SK-N-SH (cell line): ENCODE results near the gene ZBTB5. TPM values are rescaled to one million over a fixed set of nuclear protein-coding genes. Genes with fewer than 3 reads are reported as not detected.

Source experiments
- CTCF ChIA-PET: fragments of 300-600, 350-600 bp; formaldehyde crosslinking; extraction: SDS; loops from one replicate; lab custom pipeline; 2021; lab: Yijun Ruan, JAX
- POLR2A ChIA-PET: fragments of 350-600 bp; sonication (Branson Sonifier 250); formaldehyde crosslinking; extraction: SDS; loops from one replicate; lab custom pipeline; 2020; ENCODE audit warnings: antibody characterized with exemption, inconsistent platforms; lab: Yijun Ruan, JAX
- DNase-seq: peaks from one replicate; pipeline ENCODE4 v3.0.0; 2012
- H2AFZ ChIP-seq: fragments of 200-600 bp; sonication (generic); 2 replicates; pipeline ENCODE4 v1.8.1; 2016; ENCODE audit warnings: antibody characterized with exemption, mild to moderate bottlenecking, low read depth
- H3F3A ChIP-seq: fragments of 200-600 bp; sonication (generic); replicated peaks from 2 replicates; pipeline ENCODE3; 2016; ENCODE audit warnings: antibody characterized with exemption, mild to moderate bottlenecking; ENCODE audit not compliant: insufficient read depth
- H3K27ac ChIP-seq, 2 experiments: fragments of 200-500 bp in 1 of 2; fragments of 200-600 bp in 1 of 2; sonication (Bioruptor generic) in 1 of 2; sonication (generic), shearing (Covaris generic) in 1 of 2; 2 replicates each; pipeline versions ENCODE4 v1.5.1 to v1.6.1; 2014 to 2016; ENCODE audit warnings: low read depth in 2 of 2, inconsistent platforms in 1 of 2, low read length in 1 of 2, mild to moderate bottlenecking in 1 of 2, mixed read lengths in 1 of 2
- H3K27me3 ChIP-seq: fragments of 200-600 bp; sonication (generic), shearing (Covaris generic); 2 replicates; pipeline ENCODE4 v1.6.1; 2016; ENCODE audit warnings: mixed run types; ENCODE audit not compliant: insufficient read depth
- H3K36me3 ChIP-seq, 2 experiments: fragments of 200-500 bp in 1 of 2; fragments of 200-600 bp in 1 of 2; sonication (Bioruptor generic) in 1 of 2; sonication (generic) in 1 of 2; replicated peaks in 1 of 2; 2 replicates each; pipeline versions ENCODE3 to v1.5.1; 2014 to 2016; ENCODE audit warnings: low read length in 1 of 2, mild to moderate bottlenecking in 1 of 2; ENCODE audit not compliant: insufficient read depth in 2 of 2, control insufficient read depth in 1 of 2
- H3K4me1 ChIP-seq, 2 experiments: fragments of 200-500 bp in 1 of 2; fragments of 200-600 bp in 1 of 2; sonication (Bioruptor generic) in 1 of 2; sonication (generic), shearing (Covaris generic) in 1 of 2; 2 replicates each; pipeline versions ENCODE4 v1.5.1 to v1.6.1; 2014 to 2016; ENCODE audit warnings: low read depth in 1 of 2, low read length in 1 of 2, mixed run types in 1 of 2; ENCODE audit not compliant: insufficient read depth in 2 of 2, control insufficient read depth in 1 of 2
- H3K4me2 ChIP-seq: fragments of 200-600 bp; sonication (generic), shearing (Covaris generic); 2 replicates; pipeline ENCODE4 v1.6.1; 2017; ENCODE audit warnings: mixed run types
- H3K4me3 ChIP-seq, 2 experiments: fragments of 200-500 bp in 1 of 2; fragments of 200-600 bp in 1 of 2; sonication (Bioruptor generic) in 1 of 2; sonication (generic), shearing (Covaris generic) in 1 of 2; 2 replicates each; pipeline versions ENCODE4 v1.5.1 to v1.8.1; 2014 to 2016; ENCODE audit warnings: low read depth in 2 of 2, inconsistent platforms in 1 of 2, low read length in 1 of 2, mild to moderate bottlenecking in 1 of 2, mixed read lengths in 1 of 2, moderate library complexity in 1 of 2
- H3K79me2 ChIP-seq: fragments of 200-600 bp; sonication (generic); 2 replicates; pipeline ENCODE4 v1.8.1; 2017; ENCODE audit warnings: mild to moderate bottlenecking; ENCODE audit not compliant: insufficient read depth
- H3K9ac ChIP-seq: fragments of 200-600 bp; sonication (generic); 2 replicates; pipeline ENCODE4 v1.6.1; 2017; ENCODE audit warnings: mixed run types
- H3K9me2 ChIP-seq: fragments of 200-600 bp; sonication (generic); 2 replicates; pipeline ENCODE4 v1.6.1; 2017; ENCODE audit warnings: mixed run types
- H3K9me3 ChIP-seq: fragments of 200-600 bp; sonication (generic); 2 replicates; pipeline ENCODE4 v1.6.1; 2017; ENCODE audit warnings: mixed run types, mild to moderate bottlenecking, moderate library complexity
- H4K20me1 ChIP-seq: fragments of 200-600 bp; sonication (generic); 2 replicates; pipeline ENCODE4 v1.6.1; 2017; ENCODE audit warnings: mild to moderate bottlenecking, mixed run types; ENCODE audit not compliant: insufficient read depth
- CHD2 ChIP-seq: fragments of 150-350 bp; IDR thresholded peaks from 2 replicates; pipeline ENCODE4 v1.6.1; 2018; ENCODE audit warnings: low read length; ENCODE audit not compliant: partially characterized antibody
- EZH2phosphoT487 ChIP-seq: fragments of 200-600 bp; sonication (generic); IDR thresholded peaks from 2 replicates; pipeline ENCODE4 v1.6.1; 2017; ENCODE audit warnings: low read depth, mixed run types, mild to moderate bottlenecking, antibody characterized with exemption, moderate library complexity, borderline replicate concordance
- FOXJ3 ChIP-seq: sonication (generic); formaldehyde crosslinking; IDR thresholded peaks from 2 replicates; pipeline ENCODE4 v1.5.1; 2020; ENCODE audit warnings: mild to moderate bottlenecking, missing genetic modification reagents
- GABPA ChIP-seq: IDR thresholded peaks from 2 replicates; pipeline ENCODE4 v1.4.0; 2012; ENCODE audit warnings: low read depth, mild to moderate bottlenecking
- GATA2 ChIP-seq: sonication (generic); formaldehyde crosslinking; IDR thresholded peaks from 2 replicates; pipeline ENCODE4 v1.5.0; 2020; ENCODE audit warnings: mild to moderate bottlenecking, missing genetic modification reagents
- MAX ChIP-seq: IDR thresholded peaks from 2 replicates; pipeline ENCODE4 v1.4.0; 2012; ENCODE audit warnings: low read depth
- NFIC ChIP-seq: IDR thresholded peaks from 2 replicates; pipeline ENCODE4 v1.4.0; 2012; ENCODE audit warnings: borderline replicate concordance
- POLR2AphosphoS5 ChIP-seq: IDR thresholded peaks from 2 replicates; pipeline ENCODE4 v1.6.1; 2012; ENCODE audit warnings: low read depth, low read length
- RAD21 ChIP-seq: IDR thresholded peaks from 2 replicates; pipeline ENCODE4 v1.6.1; 2012; ENCODE audit warnings: mild to moderate bottlenecking, low read length
- RXRA ChIP-seq: IDR thresholded peaks from 2 replicates; pipeline ENCODE4 v1.4.0; 2012; ENCODE audit warnings: low read depth, mild to moderate bottlenecking, borderline replicate concordance
- SIN3A ChIP-seq: IDR thresholded peaks from 2 replicates; pipeline ENCODE4 v1.6.1; 2012; ENCODE audit warnings: low read depth, mild to moderate bottlenecking, low read length, moderate library complexity, borderline replicate concordance
- TEAD4 ChIP-seq: IDR thresholded peaks from 2 replicates; pipeline ENCODE4 v1.4.0; 2012; ENCODE audit warnings: mild to moderate bottlenecking, borderline replicate concordance; ENCODE audit not compliant: insufficient read depth
- WGBS: methylation state at CpG from one replicate; pipeline ENCODE4 v1.1.6; 2017; ENCODE audit warnings: low lambda C conversion rate; 5-methylcytosine and 5-hydroxymethylcytosine counted together
- polyA plus RNA-seq, 3 experiments: library from polyadenylated mRNA; depleted of rRNA; stranded (reverse); fragments of >200 nt; gene quantifications; 2 replicates each; pipeline ENCODE4 v1.2.3, GENCODE V29; 2012
- TF ChIP-seq, protein P1 (sequence below): fragments of 150-350 bp; IDR thresholded peaks from 2 replicates; pipeline ENCODE4 v1.6.1; 2017; ENCODE audit warnings: antibody characterized with exemption, low read length, low read depth, borderline replicate concordance
- TF ChIP-seq, protein P2 (sequence below): IDR thresholded peaks from 2 replicates; pipeline ENCODE4 v1.6.1; 2012; ENCODE audit warnings: mild to moderate bottlenecking, low read depth, low read length, moderate library complexity
- TF ChIP-seq, protein P3 (sequence below): IDR thresholded peaks from 2 replicates; pipeline ENCODE4 v1.4.0; 2012; ENCODE audit warnings: low read depth, borderline replicate concordance

Gene ZBTB5
- polyA plus RNA-seq, 1 of the 3 experiments (the other 2 are of a cell fraction): 6.3 TPM

GRCh38 chr9:37449862-37450632, 15.2 kb downstream of the ZBTB5 start:
- peaks cover 98% of the 10 kb centered on the region for H3K79me2 ChIP-seq
- no peak overlapping the region for H3K9ac ChIP-seq
- H3K27me3 ChIP-seq: no peaks in the 10 kb centered on the region
- WGBS: 96% methylated on average over 12 of the region's 12 CpGs
- POLR2A ChIA-PET: no interaction called here
- DNase-seq: no peak
- H3K4me2 ChIP-seq: no peak overlapping the region
- H3K36me3 ChIP-seq: peaks cover 0 to 37% of the 10 kb centered on the region in 2 experiments
- peaks cover 4 to 8% of the 10 kb centered on the region in 2 experiments; a peak in 2 of 4 replicates for H3K4me1 ChIP-seq
- H3F3A ChIP-seq: peaks cover 12% of the 10 kb centered on the region
- CTCF ChIA-PET: no interaction called here
- no peaks in the 10 kb centered on the region for H3K9me2 ChIP-seq
- peaks cover 72% of the 10 kb centered on the region for H4K20me1 ChIP-seq
- H3K9me3 ChIP-seq: no peaks in the 10 kb centered on the region
- H3K4me3 ChIP-seq: no peak overlapping the region
- TF ChIP-seq FOXJ3 (CRISPR knock-in tag): no peak
- no peak for TF ChIP-seq GATA2 (CRISPR knock-in tag)
- no peak for TF ChIP-seq TEAD4
- TF ChIP-seq, protein P1, sequence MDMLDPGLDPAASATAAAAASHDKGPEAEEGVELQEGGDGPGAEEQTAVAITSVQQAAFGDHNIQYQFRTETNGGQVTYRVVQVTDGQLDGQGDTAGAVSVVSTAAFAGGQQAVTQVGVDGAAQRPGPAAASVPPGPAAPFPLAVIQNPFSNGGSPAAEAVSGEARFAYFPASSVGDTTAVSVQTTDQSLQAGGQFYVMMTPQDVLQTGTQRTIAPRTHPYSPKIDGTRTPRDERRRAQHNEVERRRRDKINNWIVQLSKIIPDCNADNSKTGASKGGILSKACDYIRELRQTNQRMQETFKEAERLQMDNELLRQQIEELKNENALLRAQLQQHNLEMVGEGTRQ: no peak
- TF ChIP-seq, protein P2, sequence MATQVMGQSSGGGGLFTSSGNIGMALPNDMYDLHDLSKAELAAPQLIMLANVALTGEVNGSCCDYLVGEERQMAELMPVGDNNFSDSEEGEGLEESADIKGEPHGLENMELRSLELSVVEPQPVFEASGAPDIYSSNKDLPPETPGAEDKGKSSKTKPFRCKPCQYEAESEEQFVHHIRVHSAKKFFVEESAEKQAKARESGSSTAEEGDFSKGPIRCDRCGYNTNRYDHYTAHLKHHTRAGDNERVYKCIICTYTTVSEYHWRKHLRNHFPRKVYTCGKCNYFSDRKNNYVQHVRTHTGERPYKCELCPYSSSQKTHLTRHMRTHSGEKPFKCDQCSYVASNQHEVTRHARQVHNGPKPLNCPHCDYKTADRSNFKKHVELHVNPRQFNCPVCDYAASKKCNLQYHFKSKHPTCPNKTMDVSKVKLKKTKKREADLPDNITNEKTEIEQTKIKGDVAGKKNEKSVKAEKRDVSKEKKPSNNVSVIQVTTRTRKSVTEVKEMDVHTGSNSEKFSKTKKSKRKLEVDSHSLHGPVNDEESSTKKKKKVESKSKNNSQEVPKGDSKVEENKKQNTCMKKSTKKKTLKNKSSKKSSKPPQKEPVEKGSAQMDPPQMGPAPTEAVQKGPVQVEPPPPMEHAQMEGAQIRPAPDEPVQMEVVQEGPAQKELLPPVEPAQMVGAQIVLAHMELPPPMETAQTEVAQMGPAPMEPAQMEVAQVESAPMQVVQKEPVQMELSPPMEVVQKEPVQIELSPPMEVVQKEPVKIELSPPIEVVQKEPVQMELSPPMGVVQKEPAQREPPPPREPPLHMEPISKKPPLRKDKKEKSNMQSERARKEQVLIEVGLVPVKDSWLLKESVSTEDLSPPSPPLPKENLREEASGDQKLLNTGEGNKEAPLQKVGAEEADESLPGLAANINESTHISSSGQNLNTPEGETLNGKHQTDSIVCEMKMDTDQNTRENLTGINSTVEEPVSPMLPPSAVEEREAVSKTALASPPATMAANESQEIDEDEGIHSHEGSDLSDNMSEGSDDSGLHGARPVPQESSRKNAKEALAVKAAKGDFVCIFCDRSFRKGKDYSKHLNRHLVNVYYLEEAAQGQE: no peak
- TF ChIP-seq MAX: no peak
- TF ChIP-seq EZH2phosphoT487: no peak
- TF ChIP-seq RXRA: no peak
- no peak for TF ChIP-seq RAD21
- TF ChIP-seq, protein P3, sequence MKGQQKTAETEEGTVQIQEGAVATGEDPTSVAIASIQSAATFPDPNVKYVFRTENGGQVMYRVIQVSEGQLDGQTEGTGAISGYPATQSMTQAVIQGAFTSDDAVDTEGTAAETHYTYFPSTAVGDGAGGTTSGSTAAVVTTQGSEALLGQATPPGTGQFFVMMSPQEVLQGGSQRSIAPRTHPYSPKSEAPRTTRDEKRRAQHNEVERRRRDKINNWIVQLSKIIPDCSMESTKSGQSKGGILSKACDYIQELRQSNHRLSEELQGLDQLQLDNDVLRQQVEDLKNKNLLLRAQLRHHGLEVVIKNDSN: no peak
- no peak for TF ChIP-seq CHD2
- no peak for TF ChIP-seq POLR2AphosphoS5
- no peak for TF ChIP-seq SIN3A
- TF ChIP-seq GABPA: no peak
- TF ChIP-seq NFIC: no peak
- no peak overlapping the region for H3K27ac ChIP-seq
- no peak overlapping the region for H2AFZ ChIP-seq
